Cerebellar nuclear complex (tissue), 1 donor: Measurements from ENCODE around the gene ALMS1.
"Not testable (repeated sequence)": the region's sequence is repeated elsewhere in the genome, so short reads cannot be mapped to it uniquely, and the experiment has no call there.

Experiments
- DNase-seq, 2 experiments: peaks; one replicate each; lab custom pipeline; 2025; lab: John Stamatoyannopoulos, UW

Gene ALMS1

DNA sequence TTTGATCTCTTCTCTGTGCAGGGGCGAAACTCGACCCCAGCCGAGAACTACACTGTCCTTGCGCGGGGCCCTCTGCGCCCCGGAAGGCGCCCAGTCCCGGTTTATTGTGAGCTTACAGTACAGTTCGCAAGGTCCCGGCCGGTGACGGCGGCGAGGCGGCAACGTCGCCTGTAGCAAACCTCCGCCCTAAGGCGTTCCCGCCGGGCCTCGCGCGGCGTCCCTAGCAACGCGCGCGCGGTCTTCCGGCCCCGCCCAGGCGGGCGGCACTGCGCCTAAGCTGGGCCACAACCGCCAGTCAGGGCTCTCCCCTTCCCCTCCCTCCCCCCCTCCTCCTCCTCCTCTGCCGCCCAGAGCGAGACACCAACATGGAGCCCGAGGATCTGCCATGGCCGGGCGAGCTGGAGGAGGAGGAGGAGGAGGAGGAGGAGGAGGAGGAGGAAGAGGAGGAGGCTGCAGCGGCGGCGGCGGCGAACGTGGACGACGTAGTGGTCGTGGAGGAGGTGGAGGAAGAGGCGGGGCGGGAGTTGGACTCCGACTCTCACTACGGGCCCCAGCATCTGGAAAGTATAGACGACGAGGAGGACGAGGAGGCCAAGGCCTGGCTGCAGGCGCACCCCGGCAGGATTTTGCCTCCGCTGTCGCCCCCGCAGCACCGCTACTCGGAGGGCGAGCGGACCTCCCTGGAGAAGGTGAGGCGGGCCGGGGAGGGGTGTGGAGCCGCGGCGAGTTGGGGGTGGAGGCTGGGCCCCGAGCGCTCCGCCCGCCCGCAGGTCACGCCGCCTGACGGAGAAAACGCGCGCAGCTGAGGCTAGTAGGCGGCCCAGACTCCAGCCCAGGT is at the start of gene ALMS1:
Gene ALMS1 (plus strand): TSS at position 333 of the 838 bp plus-strand sequence. CDS start 33 bp downstream, at position 366.
- DNase-seq, result peak in 1 of 2 experiments; percentile 45

DNA sequence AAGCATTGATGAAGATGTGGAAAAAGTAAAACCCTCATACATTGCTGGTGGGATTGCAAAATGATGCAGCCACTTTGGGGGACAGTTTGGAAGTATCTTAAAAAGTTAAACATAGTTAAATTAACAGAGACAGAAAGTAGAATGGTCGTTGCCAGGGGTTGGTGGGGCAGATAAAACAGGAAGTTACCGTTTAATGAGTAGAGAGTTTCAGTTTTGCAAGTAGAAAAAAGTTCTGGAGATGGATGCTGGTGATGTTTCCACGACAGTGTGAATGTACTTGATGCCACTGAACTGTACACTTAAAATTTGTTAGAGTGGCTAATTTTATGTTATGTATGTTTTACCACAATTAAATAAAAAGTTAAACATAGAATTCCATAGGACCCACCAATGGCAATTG is 47.8 kb upstream of the ALMS1 start:
- DNase-seq, result no peak

GRCh38 chr2:73339201-73339600 is 46.4 kb upstream of the ALMS1 start:
- no peak for DNase-seq

DNA sequence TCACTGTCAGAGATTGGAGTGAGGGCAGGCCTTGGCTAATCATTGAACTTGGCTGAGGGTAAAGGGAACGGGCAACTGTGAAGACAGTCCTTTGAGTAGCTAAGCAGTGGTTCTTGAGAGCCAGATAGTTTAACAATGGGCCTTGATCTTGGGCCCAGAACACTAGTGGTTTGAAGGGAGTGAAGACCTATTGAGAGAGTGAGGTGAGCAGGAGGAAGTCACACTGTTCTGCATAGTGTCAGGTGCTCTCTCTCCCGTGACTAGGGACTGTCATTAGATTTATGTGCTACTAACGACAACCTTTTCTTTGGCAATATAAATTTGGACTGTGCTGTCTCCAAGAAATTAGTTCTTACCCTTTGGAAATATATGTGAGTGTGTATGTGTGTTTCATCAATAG is 44.6 kb upstream of the ALMS1 start:
- no peak for DNase-seq

- DNase-seq, result no peak
These were observed 41.6 kb upstream of the ALMS1 start for GRCh38 chr2:73343992-73344391.

DNA sequence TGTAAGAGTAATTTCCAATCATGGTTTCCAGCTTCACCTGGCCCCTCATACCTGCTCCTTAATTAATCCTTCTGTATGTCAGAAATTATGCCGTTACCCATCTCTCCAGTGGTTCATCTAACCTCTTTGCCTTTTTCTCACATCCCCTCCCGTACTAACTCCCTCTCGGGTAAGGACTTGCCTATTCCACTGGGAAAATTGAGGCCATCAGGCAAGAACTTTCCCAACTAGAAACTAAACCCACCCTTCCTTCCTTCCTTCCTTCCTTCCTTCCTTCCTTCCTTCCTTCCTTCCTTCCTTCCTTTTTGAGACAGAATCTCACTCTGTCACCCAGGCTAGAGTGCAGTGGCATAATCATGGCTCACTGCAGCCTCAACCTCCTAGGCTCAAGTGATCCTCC is 40.9 kb upstream of the ALMS1 start:
- not testable (repeated sequence) for DNase-seq

DNA sequence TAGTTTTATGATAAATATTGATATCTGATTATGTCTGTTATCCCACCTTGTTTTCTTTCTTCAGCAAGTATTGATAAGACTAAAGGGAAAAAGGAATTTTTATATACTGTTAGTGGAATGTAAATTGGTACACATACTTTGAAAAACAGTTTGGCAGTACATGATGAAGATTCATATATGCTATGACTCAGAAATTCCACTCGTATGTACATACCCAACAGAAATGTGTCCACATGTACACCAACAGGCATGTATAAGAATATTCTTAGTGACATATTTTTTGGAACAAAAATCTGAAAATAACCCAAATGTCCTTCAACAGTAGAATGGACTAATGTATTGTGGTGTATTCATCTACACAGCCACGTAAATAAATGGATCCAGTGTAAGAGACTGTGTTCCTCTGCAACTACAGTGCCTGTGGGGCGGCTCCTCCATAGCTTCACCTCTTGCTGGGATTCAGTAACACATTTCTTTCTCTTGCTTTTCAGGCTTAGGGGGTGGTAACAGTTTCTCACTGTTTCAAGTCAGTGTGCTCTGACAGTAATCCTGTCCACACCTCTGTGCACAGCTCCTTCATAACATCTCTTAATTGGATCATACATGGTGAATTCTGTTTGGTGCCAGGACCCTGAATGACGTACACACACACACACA is 35.5 kb upstream of the ALMS1 start:
- DNase-seq, result no peak

- no peak for DNase-seq
These were observed 29.5 kb upstream of the ALMS1 start for GRCh38 chr2:73356097-73356496.

- DNase-seq, result peak in 1 of 2 experiments; percentile 39
These were observed 25.5 kb upstream of the ALMS1 start for GRCh38 chr2:73359915-73360697.

- no peak for DNase-seq
These were observed 19.6 kb upstream of the ALMS1 start for GRCh38 chr2:73366060-73366459.

DNA sequence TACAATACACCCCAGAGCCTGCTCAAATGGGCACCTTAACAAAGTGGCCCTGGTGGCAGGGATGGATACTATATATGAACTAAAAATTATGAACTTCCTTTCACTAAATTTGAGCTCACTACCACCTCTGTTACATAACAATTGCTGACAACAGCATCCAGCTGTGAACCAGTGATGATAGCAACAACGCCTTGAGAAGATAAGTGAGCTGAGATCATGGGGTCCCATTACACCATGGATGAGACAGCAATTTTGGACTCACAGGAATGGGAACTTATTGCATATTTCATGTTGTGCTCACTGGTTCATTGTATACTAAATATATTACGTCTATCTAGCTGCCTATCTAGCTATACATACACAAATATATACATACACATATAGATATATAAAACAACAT is 16.9 kb upstream of the ALMS1 start:
- no peak for DNase-seq

- no peak for DNase-seq
These were observed 15.3 kb upstream of the ALMS1 start for GRCh38 chr2:73370348-73370747.

- no peak for DNase-seq
These were observed 12.3 kb upstream of the ALMS1 start for GRCh38 chr2:73373344-73373743.

DNA sequence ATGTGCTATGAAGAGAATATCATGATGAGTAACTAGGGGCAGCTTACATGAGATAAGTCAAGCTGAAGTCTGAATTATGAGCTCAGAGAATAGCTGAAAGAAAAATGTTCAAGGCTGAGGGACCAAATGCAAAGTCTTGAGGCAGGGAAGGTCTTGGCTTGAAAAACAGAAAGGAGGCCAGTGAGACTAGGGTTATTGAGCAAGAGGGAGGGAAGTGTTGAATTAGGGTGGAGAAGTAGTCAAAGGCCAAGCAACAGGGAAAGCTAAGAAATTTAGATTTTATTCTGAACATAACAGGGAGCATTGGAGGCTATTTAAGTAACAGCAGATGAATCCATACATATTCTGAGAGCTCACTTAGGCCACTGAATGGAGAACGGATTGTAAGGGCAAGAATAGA is 11.4 kb upstream of the ALMS1 start:
- no peak for DNase-seq

DNA sequence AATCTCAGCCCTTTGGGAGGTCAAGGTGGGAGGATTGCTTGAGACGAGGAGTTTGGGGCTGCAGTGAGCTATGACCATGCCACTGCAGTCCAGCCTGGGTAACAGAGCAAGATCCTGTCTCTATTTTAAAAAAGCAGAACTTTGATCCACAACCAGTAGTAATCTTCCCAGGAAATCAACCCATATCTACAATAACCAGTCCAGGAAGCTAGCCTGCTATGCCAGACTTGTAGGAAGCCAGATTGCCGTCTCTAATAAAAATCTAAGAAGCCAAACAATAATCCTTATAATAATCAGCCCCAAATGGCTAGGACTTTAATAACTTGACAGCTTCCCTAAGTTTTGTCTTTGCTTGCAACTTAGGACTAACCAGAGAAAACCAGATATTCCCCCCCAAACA is 9.0 kb upstream of the ALMS1 start:
- no peak for DNase-seq

GRCh38 chr2:73383036-73383435 is 2.6 kb upstream of the ALMS1 start:
- no peak for DNase-seq

DNA sequence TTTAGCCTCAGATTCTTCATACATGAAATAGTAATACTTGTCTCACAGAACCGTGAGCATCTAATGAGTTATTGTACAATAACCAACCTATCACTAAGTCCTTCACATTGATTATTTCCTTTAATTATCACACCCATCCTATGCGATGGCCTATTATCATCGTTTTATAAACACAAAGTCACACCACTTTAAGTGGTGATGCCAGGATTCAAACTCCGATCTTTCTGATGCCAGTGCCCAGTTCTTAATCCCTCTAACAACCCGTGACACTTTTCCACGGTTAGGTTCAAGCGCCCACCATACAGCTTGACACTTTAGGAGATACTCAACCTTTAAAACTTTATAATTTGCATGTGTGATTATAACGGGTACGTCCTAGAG is 523 bp upstream of the ALMS1 start:
- DNase-seq, result no peak

- DNase-seq, result no peak
These were observed 769 bp downstream of the ALMS1 start for GRCh38 chr2:73386342-73386868.

- DNase-seq, result no peak
These were observed 1.4 kb downstream of the ALMS1 start for GRCh38 chr2:73386894-73387636.

DNA sequence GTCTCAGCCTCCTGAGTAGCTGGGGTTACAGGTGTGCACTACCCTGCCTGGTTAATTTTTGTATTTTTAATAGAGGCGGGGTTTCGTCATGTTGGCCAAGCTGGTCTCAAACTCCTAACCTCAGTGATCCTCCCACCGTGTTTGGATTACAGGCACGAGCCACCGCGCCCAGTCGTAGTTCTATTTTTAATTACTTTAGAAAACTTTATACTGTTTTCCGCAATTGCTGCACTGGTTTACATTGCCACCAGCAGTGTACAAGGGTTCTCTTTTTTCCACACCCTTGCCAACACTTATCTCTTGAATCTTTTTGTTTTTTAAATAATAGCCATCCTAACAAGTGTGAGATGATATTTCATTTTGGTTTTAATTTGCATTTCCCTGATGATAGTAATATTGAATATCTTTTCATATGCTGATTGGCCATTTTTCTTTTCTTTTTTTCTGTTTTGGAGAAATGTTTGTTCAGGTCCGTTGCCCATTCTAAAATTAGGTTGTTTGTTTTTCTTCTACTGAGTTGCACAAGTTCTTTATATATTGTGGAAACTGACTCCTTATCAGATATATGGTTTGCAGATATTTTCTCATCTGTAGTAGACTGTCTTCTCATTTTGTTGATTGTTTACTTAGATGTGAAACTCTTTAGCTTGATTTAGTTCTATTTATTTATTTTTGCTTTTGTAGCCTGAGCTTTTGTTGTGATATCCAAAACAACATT is 16.9 kb downstream of the ALMS1 start:
- DNase-seq, result no peak

GRCh38 chr2:73403237-73403636 is 17.6 kb downstream of the ALMS1 start:
- no peak for DNase-seq
